ENCODE data around the gene LRRK1.

Gene LRRK1

DNA sequence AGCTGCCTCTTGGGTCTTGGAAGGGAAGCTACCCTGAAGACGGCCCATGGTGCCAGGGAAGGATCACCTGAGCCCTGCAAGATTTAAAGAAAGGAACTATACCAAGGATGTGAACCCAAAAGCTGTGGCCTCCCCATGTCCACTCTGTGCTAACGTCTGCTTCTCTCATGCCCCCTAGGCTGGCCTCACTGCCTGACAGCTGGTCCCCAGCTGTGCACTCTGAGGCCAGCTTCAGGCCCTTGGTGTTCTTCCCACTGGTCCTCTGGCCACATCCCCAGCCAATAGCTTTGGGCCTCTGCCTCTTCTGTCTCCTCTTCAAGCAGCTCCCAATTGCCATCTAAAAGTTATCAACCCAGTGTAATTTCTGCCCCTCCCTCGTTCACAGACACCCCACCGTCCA is 5.2 kb upstream of the LRRK1 start:
- DNase-seq = no peak

DNA sequence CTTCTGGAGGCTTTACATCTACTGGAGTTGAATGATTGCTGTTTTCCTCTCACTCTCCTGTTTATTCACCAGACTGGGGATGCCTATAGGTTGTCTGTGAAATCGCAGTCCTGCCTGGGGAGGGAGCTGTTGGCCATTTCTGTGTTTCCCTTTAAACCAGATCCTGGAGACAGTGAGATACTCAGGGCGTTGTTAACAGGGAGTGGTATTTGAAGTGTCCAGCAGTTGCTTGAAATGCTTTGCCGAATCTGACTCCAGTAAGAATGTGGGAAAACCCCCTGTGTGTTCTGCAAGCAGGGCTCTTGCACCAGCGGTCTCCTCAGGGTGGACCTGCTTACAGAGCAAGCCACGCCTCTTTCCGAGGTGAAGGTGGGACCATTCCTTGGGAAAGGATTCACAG is 4.3 kb upstream of the LRRK1 start:
- no peak for DNase-seq

DNA sequence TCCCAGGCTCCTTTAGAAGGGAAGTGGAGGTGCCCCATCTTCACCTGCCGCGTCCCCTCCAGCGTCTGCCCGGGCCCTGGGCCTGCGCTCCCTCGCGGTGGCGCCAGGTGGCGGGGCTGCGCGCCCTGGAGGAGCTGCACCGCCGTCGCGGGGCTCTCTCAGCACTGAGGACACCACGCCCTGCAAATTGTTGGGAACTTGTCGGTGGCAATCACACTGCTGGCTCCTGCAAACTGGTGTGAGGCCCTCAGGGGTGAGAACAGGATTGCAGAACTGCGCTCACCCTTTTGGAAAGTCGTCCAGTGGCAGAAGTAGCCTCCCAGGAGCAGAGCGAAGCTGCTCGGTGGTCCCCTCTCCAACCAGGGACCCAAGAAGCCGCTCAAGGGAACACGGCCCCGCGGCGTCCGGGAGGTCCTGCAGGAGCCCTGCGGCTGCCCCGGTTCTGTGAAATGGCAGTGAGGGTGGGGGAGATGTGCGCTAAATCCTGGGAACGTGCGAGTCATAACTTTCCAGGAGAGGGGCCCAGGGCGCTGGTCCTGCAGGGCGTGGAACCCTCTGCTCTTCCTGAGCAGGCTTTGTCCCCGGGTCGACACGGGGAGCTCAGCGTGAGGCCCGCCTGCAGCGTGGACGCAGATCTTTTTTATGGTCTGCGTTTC is 995 bp upstream of the LRRK1 start:
- DNase-seq = no peak

DNA sequence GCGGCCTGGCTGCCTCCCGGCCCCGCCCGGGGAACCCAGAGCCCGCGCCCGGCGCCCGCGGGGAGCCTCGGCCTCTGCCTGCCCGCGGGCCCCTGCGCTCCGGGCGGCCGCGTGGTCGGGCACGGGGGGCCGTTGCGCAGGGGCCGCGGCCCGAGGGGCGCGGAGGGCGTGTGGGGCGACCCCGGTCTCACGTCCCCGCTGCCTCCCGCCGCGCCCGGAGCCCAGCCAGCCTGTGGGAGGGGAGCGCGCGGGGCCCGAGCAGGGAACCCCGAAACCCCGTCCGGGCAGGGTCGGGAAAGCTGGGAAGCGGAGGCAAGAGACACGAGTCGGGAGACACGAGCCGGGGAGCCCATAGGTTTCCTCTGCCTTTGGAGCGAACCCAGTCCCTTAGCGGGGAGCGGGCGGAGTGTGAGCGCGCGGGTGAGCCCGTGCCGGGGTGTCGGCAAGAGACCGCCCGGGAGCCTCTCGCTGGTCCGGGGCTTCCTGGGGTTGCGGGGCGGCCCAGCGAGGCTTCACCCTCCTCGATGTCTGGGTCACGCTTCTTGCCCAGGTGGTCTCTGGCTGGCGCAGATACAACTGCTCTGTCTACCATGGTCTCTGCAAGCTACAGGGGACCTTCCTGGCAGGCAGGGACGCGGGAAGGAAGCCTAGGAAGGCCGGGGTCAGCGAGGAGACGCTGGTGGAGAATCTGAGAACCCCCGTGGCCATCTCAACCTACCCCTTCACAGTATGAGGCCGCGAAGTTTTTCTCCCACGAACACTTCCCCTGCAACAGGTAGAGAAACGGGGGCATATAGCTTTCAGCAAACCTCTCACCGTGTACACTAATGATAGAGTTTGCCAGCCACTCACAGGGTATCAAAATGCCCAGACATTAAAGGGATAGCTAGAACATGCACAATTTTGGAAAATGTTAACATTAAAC is 586 bp downstream of the LRRK1 start:
- no peak for DNase-seq

DNA sequence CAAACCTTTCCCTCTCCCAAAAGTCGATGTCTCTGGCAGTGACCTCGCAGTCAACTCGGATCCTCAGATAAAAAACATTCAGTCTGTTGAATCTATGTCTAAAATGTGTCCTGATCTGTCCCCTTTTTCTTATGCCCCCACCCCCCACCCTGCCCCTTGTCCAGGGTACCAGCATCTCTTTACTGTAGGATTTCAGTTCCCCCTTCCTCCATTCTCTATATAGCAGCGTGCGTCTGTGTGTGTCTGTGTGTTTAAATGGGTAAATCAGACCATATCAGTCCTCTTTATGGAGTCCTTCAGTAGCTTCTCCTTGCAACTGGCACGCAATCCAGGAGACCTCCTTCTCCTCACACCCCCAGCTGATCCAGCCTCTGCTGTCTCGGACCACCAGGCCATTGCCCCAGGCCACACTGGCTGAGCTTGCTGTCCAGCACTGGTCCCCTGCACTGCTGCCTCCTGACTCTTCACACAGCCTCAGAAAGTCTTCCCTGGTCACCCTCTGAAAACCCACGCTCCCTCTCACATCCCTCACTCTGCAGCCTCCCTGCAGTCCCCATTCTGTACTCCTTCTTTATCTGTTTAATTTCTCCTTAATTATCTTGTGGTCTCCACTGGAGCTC is 1.5 kb downstream of the LRRK1 start:
- no peak for DNase-seq

DNA sequence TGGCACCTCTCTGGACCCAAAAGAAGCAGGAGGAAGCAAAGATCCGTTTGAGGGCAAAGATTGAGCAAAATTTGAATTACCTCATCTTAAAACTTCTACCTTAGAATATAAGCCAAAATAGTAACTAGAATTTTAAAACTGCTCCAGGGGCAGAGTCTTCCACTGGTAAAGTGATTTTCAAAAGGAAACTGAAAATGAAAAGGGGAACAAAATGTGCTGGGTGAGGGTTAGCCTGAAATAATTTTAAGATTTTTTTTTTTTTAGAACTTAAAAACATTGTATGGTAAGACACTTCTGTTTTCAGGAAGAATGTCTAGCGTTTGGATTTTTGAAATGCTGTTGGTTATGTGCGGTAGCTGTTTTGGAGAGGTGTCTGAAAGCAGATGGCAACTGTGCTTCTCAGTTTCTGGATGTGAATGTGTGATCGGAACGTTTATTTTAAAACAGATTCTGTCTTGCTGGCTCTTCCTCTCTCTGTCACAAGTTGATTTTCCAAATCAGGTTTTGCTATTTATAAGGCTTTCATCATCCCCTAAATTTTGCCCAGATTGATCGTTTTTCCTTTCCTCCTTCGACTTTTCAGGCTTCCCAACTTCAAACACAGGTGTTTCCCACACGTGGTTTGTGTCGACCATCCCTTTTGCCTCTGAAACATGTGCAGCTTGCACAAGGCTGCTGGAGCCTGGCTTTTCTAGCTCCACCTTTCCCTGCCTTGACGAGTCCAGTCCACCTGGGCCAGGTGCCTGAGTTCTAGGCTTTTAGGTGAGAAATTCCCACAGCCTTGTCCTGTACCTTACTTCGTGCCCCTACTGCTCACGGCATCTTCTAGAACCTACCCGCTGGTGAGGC is 3.3 kb downstream of the LRRK1 start:
- DNase-seq = peak; percentile 46

DNA sequence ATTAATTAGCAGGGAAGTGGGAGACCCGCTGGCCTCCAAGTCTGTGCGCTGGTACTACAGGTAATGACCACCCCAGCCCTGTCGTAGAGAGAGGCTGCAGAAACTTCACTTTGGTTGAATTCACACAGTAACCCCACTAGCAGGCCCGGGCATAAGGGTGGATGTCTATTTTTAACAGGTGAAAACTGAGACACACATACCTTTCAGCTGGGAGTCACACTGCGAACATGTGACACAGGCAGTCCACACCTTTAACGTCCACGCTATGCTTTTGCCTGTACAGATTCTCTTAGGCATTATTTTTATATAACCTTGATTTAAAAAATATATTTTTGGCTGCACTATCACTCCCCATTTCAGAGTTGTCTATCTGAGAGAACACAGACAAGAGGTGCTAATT is 3.9 kb downstream of the LRRK1 start:
- no peak for DNase-seq

DNA sequence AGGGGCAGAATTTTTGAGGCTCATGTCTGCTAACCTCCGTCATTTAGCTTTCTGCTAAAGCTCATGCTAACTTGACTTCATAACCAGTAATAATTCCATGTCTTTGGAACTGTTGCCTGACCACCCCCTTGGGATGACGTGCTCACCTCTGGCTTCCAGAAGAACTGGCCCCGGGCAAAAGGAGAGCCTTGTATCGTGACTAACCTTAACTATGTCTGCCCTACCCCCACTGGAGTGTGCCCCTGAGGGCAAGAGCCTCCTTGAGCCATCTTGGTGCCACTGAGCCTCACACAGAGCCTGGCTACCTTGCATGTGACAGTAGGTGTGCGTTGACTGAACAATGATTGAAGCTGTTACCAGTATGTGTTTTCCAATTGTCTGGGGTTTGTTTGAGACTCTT is 4.7 kb downstream of the LRRK1 start:
- no peak for DNase-seq

DNA sequence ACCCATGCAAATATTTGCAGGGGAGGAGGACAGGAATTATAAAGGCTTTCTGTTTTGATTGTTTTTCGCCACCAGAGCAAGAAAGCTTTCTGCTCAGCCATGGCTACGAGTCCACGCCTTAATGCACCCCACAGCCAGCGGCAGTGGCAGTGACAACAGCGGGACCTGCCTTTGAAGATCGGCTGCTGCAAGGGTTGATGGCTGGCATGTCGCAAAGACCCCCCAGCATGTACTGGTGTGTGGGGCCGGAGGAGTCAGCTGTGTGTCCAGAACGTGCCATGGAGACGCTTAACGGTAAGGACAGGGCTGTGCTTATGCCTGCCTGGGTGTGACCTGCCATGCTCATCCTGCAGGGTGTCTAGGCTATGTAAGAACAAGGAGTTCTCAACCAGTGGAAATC is 5.3 kb downstream of the LRRK1 start:
- no peak for DNase-seq

DNA sequence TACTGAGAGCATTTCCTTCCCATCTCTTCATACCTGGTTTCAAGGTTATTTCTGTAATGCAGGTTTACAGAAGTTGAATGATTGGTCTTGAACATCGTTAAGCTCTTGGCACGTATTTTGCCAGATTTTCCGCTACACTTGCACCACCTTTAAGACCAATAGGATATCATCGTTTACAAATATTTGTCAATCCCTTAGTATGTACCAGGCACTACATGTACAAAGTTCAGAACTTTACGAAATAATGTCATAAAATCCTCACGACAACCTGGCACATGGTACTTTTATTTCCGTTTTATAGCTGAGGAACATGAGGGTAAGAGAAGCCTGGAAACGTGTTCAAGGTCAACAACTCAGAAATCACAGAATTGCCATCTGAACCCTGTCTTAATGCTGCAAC is 6.3 kb downstream of the LRRK1 start:
- no peak for DNase-seq

DNA sequence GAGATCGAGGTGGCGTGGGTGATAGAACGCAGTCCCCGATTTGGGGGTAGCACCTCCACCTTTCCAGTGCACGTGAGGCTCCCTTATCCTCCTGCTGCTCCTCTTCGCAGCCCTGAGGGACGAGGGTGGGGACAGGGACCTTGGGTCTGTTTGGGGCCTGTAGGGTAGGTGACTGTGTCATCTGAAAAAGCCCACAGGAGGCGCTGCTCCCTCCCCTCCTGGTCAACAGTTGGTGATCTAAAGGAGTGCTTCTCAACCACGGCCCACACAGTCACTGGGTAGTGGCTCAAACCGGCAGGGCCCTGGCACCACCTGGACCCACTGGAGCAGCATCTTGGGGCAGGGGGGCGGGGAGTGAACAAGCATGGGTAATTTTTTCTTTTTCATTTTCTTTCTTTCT is 7.1 kb downstream of the LRRK1 start:
- DNase-seq = no peak

DNA sequence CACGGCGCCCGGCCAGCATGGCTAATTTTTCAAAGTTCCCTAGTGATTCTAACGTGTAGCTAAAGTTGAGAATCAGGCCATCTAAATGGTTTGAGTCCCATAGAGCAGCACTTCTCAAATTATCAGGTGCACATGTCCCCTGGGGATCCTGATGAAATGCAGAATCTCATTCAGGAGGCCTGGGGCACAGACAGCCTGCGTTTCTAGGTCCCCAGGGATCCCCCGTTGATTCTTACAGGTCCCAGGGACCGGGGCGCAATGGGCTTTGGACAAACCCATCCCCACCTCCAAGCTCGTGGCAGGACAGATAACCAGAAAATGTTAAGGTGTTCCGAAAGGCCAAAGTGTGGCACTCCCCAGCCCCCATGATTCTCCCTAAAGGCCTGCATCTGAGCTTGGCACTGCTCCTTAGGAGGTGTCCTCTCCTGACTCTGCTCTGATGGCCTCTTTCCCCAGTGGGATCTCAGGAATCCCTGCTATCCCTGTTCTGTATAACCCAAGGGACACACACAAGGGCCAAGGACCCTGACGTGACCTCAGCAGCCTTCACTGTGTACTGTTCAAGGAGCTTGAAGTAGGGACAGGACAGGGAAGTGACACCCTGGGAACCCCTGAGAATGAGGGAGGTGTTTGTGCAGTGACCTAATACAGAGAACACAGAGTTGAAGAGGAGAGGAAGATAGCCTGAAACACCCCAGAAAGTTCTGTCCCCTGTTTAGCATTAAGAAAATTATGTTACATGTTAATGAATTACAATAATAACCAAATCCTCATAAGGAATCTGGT is 8.0 kb downstream of the LRRK1 start:
- no peak for DNase-seq

DNA sequence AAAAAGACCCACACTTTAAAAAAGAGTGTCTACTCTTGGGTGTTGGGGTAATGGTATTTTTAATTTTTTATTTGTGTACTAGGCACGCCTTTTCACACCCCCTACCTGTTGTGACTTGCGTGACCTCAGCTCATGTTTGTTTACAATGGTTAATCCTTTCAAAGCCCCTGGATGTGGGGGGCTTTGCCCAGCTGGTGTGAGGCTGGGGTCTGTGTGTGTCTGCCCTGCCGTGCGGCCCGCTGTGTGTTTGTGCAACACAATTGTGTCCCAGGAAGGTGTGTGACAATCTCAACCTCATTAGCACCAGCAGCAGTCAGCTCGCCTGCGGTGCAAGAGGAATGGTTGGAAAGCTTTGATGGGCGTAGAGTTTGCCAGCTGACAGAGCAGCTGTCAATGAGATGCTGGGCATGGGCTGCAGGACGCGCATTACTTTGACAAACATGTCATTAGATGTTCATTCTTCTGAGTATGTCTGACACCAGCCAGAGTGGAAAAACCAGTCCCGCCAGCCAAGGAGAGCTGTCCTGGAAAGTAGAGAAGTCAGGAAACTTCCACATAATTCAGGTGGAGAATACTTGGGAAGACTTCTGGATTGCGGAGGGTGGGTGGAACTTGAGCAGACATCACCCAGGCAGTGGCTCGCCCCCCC is 9.6 kb downstream of the LRRK1 start:
- DNase-seq = no peak

DNA sequence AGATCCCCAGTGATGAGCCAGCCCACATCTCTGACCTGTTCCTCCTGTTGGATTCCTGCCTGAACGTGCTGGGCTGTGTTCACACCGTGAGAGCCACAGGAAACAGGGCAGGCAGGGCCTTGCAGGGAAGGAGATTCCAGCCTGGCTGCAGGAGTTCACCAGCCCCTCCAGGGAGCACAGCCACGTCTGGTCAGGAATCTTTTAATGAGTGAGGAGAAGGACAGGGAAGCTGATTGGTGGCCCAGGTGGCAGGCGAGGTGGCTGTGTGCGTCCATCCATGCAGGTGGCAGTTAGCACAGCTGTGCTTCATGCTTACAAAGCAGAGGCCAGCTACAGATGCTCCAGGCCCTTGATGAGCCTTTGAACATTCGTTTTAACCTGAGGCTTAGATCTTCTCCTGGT is 10.5 kb downstream of the LRRK1 start:
- DNase-seq = no peak

DNA sequence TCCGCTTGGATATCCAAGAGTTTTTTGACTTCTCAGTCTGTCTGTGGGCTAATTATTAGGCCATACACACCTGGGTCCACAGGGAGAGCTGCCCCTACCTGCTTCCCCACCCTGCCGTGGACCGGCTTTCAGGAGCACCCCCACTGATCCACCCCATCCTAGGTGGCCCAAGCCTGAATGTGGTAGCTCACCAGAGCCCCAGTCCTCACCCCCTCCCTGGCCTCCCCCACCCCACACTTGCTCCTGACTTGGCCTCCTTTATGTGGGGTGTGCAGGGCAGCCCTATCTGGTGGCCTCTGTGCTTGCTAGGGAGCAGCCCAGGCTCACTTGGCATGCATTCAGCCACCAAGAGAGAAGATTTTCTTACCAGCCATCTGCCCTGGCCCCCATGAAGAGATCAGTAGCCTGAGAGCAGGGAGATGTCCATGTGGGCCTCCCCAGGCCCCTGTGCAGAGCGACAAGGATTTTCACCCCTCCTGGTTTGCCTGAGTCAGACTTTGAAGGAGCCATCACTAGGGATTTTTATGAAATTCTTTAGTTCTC is 11.2 kb downstream of the LRRK1 start:
- no peak for DNase-seq

DNA sequence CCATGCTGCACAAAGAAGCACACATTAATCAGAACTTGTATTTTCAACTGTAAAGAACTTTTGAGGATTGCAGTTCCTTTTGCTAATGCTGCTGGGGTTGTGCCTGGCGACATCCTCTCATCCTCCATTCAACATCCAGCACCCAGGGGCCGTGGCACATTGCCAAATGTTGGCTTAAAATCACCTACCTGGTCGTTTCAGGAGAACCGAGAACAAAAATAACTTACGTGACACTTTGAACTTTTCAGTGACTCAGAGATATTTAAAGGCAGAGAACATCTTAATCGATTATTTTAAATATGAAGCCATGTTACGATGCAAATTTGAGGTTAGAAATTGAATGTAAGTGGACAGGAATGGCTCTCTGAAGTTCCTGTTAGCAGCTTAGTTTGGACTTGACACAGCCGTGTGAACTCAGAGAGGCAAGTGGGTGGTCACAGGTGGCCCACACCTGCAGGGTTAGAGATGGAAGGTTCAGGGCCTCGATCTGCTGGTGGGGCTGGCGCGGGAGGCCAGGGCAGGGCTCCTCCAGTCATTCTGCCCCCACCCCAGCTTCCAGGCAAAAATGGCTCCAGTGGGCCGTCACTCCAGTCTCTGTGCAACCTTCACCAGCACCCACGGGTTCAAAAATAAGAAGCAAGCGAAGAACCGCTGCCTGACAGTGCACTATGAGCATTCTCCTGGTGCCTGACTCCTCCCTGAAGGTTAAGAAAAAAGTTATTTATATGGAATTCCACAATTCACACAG is 12.2 kb downstream of the LRRK1 start:
- no peak for DNase-seq

DNA sequence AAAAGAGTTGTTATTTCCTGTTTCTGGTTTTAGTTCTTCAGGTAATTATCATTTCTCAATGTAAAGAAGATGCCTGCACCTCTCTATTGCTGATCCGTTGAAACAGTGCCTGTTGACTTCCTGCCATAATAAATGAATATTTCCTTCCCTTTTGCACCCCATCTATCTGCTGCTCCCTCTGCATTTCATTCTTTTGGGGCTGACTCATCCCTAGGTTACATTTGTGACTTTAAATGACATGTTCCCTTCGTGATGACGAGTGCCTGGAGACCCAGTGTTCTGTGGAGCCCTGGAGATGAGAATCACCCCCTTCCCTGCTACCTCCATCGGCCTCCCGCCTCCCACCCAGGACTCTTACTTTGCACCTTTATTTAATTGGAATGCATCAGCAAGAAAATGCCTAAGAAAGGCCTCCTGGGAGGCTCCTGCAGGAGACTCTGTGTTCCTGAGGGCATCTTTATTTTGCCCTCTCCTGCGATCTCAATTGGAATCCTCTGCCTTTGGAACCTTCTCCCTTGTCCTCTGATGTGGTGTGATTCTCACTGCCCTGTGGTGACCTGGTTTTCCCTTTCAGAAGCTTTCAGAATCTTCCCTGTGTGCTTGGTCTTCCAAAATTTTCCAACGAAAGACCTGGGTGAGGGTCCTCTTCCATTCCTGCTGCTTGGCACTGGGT is 13.7 kb downstream of the LRRK1 start:
- DNase-seq = no peak

DNA sequence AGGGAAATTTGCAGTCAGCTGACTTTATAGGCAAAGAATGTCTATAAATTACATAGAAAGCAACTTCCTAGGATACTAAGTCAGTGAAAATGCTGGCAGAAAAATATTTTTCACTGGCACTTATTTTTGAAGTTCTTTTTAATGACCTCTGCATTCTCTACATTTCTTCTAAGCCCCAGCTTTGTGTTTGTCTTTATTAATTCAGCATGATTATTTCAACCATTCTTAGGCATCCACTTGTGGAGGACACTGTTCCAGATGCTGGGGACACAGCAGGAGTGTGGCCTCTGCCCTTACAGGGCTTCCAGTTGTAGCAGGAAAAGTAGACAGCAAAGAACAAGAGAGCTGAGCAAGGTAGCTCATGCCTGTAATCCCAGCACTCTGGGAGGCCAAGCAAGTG is 15.0 kb downstream of the LRRK1 start:
- no peak for DNase-seq

DNA sequence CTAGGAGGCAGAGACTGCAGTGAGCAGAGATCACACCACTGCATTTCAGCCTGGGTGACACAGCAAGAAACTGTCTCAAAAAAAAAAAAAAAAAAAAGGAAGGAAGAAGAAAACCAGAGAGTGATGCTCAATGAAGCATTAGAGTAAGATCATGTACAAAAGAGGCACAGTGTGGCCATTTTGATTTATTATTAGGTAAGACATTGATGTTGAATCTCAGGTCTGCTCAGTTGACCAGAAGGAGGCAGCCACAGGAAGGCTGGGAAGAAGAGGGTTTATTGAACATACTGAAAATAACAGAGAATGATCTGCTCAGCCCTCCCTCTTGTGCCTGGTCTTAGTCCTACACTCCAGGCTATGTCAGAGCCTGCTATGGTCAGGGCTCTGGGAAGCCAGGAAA is 15.6 kb downstream of the LRRK1 start:
- DNase-seq = no peak

DNA sequence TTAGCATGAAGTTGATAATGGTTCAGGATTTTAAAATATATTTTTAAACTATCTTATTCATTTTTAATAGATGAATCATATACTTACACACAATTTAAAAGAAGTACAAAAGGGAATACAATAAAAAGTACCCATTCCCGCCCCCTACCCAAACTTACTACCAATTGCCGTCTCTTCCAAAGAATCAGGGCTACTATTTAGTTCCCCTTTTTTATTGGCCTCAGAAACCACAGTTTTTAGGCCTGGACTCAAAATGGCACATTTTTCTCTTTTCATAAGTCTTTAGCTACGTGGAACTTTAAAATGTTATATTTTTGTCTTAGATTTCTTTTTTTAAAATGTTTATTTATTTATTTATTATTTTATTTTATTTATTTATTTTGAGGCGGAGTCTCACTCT is 18.0 kb downstream of the LRRK1 start:
- no peak for DNase-seq

All from SIG-M5 (cell line).